GM18526 (cell line): Measurements from ENCODE around the gene IL15.

ENCODE experiments used
- POLR2A ChIP-seq: IDR thresholded peaks from 3 replicates; pipeline ENCODE4 v1.6.1; 2011; ENCODE audit not compliant: insufficient read length; ENCODE audit errors: extremely low read depth

Gene IL15

DNA sequence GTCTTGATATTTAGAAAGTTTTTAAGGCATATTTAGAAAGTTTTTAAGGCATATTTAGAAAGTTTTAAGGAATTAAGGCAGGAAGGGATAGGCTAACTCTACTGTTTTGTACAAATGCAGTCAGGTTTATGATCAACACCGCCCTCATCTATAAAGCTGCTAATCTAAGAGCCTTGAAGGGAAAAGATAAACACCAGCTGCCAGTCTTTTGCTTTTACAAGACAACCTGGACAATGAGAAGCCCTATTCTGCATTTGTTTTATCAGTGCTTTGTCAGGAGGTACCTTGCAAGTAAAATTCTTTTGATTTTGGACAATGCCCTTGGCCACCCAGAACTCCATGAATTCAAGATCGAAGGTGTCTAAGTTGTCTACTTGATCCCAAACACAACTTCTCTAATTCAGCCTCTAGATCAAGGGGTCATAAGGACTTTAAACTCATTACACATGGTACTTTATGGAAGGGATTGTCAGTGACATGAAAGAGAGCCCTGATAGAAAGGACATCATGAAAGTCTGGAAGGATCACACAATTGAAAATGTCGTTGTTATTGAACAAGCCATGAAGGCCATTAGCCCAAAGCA, 39.8 kb downstream of the IL15 start:
- TF ChIP-seq POLR2A, result no peak

DNA sequence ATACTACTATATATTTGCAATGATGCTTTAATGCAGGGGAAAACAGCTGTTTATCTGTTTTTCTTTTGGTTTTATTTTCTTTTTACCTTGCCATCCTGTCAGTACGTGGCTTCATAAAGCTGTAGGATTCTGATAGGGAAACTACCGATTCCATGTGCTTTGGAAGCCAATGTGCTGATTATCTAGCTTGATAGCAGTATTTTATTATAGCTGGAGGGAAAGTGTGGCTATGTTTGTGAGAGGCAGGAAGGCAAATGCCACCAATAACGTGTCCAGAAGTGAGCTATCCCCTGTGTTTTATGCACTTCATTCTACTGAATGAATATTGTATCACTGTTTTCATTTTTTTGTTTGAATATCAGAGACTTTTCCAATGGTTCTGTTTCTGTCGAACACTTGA, 43.7 kb downstream of the IL15 start:
- no peak for TF ChIP-seq POLR2A

DNA sequence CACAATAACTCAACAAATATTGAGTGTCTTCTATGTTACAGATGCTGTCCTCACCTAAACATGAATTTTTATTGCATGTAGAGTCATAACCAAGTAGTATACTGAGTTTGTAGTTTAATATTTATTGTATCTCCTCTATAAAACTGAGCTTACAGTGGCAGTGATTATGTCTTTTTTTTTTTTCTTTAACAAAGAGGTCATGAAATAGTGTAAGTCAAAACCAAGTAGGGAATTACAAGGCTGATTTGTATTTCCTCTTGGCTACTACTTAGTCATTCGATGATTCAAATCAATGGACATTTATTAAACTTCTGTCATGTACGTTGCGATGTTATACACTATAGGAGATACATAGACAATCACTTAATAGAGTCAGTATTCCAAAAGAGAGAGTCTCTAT, 48.4 kb downstream of the IL15 start:
- no peak for TF ChIP-seq POLR2A

DNA sequence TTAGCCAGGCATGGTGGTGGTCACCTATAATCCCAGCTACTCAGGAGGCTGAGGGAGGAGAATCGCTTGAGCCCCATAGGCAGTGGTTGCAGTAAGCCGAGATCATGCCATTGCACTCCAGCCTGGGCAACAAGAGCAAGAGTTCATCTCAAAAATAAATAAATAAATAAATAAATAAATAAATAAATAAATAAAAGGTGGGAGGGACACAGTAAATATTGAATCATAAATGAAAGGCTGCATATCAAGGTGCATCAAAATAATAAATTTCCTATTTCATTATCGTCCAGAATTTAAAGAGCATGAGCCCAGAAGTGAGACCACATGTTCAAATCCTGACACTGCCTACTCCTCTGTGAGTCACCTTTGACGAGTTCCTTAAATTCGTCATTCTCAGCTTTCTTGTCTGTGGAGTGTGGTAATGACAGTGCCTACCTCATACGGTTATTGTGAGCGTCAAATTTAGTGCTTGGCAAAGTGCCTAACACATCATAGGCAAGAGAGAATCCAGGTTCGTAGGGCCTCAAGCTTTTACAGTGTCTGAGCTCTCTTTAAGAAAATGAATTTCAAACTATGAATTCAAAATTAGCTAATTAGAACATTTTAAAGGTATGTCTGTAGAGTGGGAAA, 49.9 kb downstream of the IL15 start:
- TF ChIP-seq POLR2A, result no peak

DNA sequence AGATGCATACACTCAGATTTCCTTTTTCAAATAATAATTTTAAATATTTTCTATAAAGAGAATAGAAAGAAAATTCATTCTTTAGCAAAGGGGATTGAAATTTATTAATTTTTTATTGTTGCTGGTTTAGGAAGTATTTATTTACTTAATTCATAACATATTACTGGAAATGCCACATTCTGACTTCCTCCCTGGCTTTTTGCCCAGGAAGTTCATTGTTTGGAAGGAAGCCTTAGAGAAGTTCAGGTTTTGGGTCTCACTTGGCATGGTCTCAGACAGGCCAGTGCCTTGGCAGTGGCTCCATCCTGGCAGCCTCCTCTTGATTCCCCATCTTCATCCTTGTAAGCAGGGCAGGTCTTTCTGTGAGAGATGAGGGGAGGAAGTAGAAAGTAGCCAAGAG, 50.5 kb downstream of the IL15 start:
- TF ChIP-seq POLR2A, result no peak

DNA sequence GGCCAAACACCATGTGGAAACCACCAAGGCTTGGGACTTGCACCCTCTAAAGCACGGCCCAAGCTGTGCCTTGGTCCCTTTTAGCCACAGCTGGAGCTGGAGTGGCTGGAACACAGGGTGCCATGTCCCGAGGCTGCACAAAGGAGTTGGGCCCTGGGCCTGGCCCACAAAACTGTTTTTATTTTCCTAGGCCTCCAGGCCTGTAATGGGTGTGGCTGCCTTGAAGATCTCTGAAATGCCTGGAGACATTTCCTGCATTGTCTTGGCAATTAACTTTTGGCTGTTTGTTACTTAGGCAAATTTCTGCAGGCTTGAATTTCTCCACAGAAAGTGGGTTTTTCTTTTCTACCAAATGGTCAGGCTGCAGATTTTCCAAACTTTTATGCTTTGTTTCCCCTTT, 55.7 kb downstream of the IL15 start:
- TF ChIP-seq POLR2A, result no peak

DNA sequence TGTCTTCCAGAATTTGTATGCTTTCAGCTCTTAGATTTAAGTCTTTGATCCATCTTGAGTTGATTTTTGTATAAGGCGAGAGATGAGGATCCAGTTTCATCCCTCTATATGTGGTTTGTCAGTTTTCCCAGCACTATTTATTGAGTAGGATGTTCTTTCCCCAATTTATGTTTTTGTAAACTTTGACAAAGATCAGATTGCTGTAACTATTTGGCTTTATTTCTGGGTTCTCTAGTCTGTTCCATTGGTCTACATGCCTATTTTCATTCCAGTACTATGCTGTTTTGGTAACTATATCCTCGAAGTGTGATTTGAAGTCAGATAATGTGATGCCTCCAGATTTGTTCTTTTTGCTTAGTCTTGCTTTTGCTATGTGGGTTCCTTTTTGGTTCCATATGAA, 60.7 kb downstream of the IL15 start:
- TF ChIP-seq POLR2A, result no peak

DNA sequence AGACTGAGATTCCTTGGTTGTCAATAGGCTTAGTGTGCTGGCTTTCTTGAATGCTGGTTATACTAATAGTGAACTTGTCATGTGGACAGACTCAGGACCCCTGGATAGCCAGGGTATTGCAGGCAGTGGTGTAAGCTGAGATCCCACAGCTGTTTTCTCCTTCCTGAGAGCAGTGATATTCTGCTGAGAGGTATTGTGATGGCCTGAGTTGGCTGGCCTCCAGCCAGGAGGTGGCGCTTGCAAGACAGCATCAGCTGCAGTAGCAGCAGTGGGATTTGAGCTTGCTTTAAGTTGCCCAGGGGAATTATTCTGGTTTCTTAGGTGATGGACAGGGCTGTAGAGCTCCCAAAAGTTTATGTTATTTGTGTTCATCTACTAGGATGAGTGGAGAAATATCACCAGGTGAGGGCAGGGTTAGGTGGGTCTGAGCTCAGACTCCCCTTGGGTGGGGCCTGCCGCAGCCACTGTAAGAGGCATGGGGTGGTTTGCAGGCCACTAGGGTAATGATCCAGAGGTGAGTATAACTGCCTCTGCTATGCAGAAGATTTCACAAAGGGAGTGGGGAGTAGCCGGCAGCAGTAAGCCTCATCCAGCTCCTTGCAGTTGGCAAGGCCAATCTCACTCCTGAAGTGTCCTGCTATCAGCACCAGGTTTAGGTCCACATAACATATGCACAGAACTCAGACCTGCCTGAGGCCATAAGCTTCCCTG, 66.2 kb downstream of the IL15 start:
- TF ChIP-seq POLR2A, result no peak

DNA sequence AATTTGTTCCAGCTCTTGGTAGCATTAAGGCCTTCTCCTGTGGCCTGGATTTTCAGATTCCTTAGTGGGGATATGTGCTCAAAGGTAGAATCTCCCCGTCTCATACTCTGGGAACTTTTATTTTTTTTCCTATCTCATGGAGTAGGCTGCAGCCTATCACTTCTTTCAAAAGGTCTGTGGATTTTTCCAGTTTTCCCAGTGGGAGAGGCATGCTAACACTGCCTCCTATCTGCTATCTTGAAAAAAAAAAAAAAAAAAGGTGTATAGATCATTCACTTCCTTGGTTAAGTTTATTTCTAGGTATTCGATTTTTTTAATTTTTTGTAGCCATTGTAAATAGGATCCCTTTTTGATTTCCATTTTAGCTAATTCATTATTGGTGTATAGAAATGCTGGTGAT, 67.1 kb downstream of the IL15 start:
- no peak for TF ChIP-seq POLR2A

DNA sequence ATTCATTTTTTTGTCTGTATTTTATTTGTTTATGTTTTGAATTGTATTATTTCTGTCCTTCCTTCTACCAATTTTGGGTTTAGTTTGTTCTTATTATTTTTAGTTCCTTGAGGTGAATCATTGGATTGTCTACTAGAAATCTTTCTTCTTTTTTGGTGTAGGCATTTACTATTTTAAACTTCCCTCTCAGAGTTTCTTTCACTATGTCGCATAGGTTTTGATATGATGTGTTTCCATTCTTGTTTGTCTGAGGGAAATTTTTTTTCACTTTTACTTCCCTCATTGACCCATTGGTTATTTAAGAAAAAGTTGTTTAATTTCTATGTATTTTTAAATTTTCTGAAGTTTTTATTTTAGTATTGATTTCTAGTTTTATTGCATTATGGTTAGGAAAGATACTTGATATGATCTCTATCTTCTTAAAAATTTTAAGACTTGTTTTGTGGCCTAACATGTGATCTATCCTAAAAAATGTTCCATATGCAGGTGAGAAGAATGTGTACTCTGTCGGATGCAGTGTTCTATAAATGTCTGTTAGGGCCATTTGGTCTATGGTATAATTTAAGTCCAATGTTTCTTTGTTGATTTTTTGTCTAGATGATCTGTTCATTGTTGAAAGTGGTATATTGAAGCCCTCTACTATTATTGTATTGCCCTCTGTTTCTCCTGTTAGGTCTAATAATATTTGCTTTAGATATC, 68.8 kb downstream of the IL15 start:
- TF ChIP-seq POLR2A, result no peak

DNA sequence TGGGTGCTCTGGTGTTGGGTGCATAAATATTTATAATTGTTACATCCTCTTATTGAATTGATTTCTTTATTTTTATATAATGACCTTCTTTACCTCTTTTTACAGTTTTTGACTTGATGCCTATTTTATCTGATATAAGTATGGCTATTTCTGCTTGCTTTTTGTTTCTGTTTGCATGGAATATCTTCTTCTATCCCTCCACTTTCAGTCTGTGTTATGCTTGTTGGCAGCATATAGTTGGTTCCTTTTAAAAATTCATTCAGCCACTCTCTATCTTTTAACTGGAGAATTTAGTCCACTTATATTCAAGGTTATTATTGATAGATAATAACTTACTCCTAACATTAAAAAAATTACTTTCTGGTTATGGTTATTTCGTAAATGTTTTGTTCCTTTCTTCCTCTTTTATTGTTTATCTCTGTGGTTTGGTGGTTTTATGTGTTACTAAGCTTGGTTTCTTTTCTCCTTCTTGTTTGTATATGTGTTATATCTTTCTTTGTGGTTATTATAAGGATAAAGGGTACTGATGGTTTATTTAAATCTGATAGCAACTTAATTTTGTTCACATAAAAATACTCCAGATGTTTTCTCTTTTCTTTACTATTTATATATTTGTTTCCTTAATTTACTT, 69.5 kb downstream of the IL15 start:
- no peak for TF ChIP-seq POLR2A

DNA sequence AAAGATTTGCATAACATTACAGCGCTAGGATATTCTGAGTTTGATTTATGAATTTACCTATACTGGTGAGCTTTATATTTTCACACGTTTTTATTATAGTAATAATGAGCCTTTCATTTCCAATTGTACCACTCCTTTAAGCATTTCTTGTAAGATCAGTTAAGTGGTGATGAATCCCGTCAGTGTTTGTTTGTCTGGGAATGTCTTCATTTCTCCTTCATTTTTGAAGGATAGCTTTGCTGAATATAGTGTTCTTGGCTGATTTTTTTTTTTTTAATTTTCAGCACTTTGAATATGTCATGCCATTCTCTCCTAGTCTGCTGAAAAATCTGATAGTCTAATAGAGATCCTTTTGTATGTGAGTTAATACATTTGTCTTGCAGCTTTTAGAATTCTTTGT, 70.1 kb downstream of the IL15 start:
- TF ChIP-seq POLR2A, result no peak

DNA sequence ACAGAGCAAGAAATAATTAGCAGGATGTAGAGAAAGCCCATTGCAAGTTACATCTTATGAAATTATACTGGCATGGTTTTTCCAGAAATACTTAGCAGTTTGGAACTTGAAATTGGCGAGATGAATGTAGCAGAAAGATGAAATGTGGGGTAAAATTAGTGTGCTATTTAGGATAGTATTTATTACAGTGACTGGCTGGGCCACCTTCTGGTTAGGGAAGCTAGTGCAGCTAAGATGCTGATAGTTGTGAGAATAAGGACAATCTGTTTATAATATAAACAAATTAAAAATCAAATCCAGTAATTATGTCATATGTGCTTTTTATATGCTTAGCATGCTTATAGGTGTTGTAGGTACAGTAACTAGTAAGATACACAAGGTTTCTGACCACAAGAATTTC, 74.8 kb downstream of the IL15 start:
- TF ChIP-seq POLR2A, result no peak

DNA sequence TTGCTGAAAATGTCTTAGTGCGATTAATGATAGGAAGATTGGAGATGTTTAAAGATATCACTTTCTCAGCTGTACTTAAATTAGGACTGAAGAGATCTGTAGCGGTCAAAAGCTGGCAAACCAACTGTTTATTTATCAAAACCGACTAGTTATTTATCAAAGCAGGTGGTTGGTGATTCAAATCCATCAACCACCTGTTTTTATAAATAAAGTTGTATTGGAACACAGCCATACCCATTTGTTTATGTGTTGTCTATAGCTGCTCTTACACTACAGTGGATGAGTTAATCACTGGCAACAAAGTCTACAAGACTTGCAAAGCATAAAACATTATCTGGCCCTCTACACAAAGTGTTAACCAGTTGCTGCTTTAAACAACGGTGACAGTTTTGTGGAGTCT, 76.8 kb downstream of the IL15 start:
- TF ChIP-seq POLR2A, result no peak

DNA sequence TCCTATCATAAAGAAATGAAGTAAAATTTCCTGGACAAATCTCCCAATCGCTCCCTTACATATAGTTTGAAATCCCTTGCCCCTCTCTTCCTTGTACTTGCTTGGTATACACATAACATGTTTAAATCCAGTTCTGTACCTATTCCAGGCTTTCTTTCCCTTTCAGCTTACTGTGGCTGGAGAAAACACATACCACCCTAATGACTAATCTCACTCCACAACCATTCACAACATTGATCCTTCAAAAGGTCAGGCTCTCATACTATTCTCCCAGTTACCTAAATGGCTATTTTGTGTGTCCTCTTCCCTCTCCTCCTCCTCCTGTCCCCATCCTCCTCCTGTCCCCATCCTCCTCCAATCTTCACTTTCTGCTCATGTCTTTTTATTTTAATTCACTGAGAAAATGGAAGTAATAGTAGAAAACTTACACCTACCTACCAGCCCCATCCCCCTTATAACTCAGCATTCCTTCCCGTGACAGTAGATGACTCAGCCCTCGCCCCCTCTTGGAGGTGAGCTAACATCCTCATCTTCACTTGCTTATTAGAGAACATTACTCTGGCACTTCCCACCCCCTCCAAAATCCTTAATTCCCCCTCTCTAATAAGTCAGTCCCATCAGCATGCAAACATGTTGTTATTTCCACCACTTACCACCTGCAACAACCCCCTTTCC, 77.5 kb downstream of the IL15 start:
- no peak for TF ChIP-seq POLR2A

DNA sequence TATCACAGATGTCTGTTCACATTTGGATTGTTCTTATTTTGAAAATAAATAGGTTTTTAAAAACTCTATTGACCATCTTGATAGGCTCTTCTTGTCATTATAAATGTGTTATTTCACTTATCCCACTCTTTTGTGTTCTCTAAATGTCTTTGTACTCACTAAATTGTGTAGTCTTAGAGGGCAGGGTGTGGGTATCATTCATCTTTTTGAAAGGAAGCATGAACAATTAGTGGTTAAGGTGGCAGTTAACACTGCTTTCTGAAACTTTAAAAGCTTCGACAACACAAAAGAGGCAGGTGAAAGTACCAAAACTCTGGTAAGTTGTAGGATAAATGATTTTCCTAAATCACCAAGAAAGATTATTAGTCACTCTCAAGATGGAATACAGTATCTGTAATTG, 83.2 kb downstream of the IL15 start:
- no peak for TF ChIP-seq POLR2A

DNA sequence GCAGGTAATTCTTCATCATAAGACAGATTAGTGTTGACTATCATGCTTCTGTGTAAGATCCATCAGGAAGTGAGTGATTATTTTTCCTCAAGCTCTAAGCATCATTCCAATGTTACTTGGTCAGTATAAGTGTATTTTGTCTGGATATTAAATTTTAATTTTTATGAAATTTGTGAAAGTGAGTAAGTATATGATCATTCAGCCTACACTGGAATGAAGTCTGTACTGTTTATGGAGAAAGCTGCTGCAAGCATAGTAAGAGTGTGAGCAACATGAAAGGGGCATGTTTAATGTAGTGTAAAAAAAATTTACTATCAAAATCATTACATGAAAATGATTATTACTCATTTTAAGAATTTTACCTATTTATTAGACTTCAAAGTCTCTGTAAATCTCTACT, 84.8 kb downstream of the IL15 start:
- no peak for TF ChIP-seq POLR2A
